Thoracic aorta (tissue), 2 donors: ENCODE measurements around the gene STAP2. TPM values are rescaled to one million over a fixed set of nuclear protein-coding genes. Genes with fewer than 3 reads are reported as not detected.

Experiments
- ATAC-seq: fragments of 150-250 bp; one replicate; pipeline ENCODE4 v1.8.0; 2017; ENCODE audit warnings: low read depth; ENCODE audit not compliant: insufficient number of reproducible peaks, low FRiP score
- DNase-seq: peaks from one replicate; pipeline ENCODE4 v3.0.0-alpha.2; 2020; ENCODE audit warnings: low spot score
- H3K27ac ChIP-seq, 2 donors: fragments of 200-600 bp; sonication (generic); 1 replicate in 1 of 2; 2 replicates in 1 of 2; pipeline ENCODE4 v1.5.1; 2016; ENCODE audit warnings: mild to moderate bottlenecking in 2 of 2, moderate library complexity in 2 of 2
- H3K27me3 ChIP-seq: fragments of 200-600 bp; sonication (generic); replicated peaks from 2 replicates; pipeline ENCODE4 v1.6.0; 2016; ENCODE audit warnings: mild to moderate bottlenecking; ENCODE audit not compliant: insufficient read depth
- H3K36me3 ChIP-seq: fragments of 200-600 bp; sonication (generic); one replicate; pipeline ENCODE4 v1.5.1; 2016
- H3K4me1 ChIP-seq, 2 donors: fragments of 200-600 bp; sonication (generic); 1 replicate in 1 of 2; 2 replicates in 1 of 2; pipeline versions ENCODE4 v1.5.1 to v1.6.0; 2016; ENCODE audit warnings: low read depth in 2 of 2, mild to moderate bottlenecking in 1 of 2; ENCODE audit not compliant: control insufficient read depth in 1 of 2
- H3K4me3 ChIP-seq: fragments of 200-600 bp; sonication (generic); 2 replicates; pipeline ENCODE4 v1.5.1; 2016; ENCODE audit warnings: mild to moderate bottlenecking
- H3K9me3 ChIP-seq: fragments of 200-600 bp; sonication (generic); 2 replicates; pipeline ENCODE4 v1.5.1; 2016
- total RNA-seq, 2 donors: library from RNA; depleted of rRNA; stranded (reverse); fragments of >200 nt; gene quantifications; one replicate each; pipeline versions ENCODE4 v1.1.0 to v1.2.3, GENCODE V29; 2016
- TF ChIP-seq, protein P1 (sequence below): fragments of 200-600 bp; sonication (generic); IDR thresholded peaks from one replicate; pipeline ENCODE4 v1.5.1; 2019; ENCODE audit warnings: antibody characterized with exemption

Gene STAP2
- total RNA-seq, 2 donors from 2014 or later = not detected

DNA sequence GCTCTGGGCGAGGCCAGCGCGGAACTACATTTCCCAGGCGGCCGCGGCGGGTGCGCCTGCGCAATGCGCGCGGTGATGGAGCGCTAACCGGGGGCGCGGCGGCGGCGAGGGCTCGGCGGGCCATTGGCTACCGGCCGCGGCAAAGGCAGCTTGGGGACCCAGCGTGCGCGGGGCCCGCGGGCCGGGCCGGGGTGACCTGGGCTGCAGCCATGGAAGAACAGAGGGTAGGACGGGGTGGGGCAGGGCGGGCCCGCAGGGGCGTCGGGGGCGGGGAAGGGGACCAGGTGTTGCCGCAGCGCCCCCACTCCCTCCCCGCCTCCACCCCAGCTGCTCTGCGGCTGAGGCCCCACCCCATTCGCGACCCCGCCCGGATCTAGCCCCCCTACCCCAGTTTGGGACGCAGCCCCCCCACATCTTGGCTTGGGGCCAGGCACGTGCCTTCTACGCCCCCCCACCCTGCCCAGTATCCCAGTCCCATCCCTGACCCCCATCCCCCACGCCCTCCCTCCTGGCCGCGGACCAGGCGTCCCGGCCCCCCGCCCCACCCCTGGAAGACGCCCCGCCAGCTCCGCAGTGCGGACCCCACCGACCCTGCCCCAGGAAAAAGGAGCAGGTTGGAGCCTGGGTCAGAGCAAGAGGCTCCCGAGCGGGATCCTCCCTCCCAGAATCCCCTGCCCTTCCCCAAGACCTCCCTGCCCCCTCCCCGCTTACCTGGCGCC, 33.9 kb downstream of the STAP2 start, which contains the start of gene FSD1:
Gene FSD1 (plus strand): TSS at position 61 of the 719 bp plus-strand sequence. CDS start 149 bp downstream, at position 210.
- Histone ChIP-seq H3K9me3 (no peaks in the 10 kb centered on the region), H3K36me3 (no peaks in the 10 kb centered on the region), H3K27me3 (peaks cover 4% of the 10 kb centered on the region), H3K27ac (no peak within 1 kb of the TSS), H3K4me1 (no peaks in the 10 kb centered on the region), H3K4me3 (peak within 1 kb of the TSS; percentile 50)
- TF ChIP-seq, protein P1, sequence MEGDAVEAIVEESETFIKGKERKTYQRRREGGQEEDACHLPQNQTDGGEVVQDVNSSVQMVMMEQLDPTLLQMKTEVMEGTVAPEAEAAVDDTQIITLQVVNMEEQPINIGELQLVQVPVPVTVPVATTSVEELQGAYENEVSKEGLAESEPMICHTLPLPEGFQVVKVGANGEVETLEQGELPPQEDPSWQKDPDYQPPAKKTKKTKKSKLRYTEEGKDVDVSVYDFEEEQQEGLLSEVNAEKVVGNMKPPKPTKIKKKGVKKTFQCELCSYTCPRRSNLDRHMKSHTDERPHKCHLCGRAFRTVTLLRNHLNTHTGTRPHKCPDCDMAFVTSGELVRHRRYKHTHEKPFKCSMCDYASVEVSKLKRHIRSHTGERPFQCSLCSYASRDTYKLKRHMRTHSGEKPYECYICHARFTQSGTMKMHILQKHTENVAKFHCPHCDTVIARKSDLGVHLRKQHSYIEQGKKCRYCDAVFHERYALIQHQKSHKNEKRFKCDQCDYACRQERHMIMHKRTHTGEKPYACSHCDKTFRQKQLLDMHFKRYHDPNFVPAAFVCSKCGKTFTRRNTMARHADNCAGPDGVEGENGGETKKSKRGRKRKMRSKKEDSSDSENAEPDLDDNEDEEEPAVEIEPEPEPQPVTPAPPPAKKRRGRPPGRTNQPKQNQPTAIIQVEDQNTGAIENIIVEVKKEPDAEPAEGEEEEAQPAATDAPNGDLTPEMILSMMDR = no peak
- ATAC-seq = no peak
- no peak for DNase-seq

DNA sequence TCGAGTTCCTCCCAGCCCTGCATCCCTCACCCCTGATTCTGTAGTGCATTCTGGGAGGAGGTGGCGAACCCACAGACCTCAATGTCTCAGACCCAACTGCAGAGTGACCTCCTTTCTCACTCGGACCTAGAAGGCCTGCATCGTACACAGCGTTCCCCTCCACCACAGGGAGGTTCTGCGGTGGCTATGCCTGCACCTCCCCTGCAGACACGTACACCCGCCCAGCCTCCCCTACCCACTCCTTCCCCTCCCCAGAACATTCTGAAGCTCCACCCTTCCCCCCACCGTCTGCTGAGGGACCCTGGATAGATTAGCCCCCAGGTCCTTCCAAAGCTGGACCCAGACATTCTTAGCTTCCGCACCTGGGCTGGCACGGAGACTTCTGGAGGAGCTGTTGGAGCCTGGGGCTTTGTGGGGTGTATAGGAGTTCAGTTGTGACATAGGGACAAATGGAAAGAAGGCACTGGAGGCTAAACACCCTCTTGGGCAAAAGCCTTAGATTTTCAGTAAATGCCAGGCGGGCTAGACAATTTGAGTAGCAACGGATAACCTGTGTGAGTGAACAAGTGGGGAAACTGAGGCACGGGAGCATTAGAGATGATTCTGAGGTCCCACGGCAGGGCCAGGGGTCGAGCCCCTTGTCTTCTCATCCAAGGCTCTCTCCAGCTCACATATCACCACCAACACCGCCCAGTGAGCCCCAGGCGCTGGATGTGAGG, 34.6 kb downstream of the STAP2 start:
- Histone ChIP-seq H3K27ac (no peak overlapping the region), H3K9me3 (no peaks in the 10 kb centered on the region), H3K4me3 (peak overlapping the region; percentile 50), H3K36me3 (no peaks in the 10 kb centered on the region), H3K4me1 (no peaks in the 10 kb centered on the region), H3K27me3 (peaks cover 4% of the 10 kb centered on the region)
- no peak for DNase-seq
- ATAC-seq = no peak
- TF ChIP-seq, protein P1 = no peak

DNA sequence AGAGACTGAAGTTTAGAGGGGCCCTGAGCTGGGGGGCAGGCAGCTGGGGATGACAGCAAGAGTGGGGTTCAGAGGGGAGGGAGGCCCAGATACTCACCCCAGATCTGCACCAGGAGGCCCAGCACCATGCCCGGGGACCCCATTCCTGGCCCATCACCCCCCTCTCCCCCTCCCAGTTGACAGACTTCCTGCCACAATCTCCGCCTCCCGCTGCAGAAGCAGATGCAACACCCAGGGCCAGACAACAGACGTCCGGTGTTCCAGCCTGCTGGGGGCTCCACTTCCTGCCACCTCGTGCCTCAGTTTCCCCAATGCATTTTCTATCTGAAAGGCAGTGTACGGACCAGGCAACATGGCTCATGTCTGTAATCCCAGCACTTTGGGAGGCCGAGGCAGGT, 36.4 kb downstream of the STAP2 start, which contains the start of gene TMIGD2:
Gene TMIGD2 (minus strand): TSS at position 147 of the 398 bp plus-strand sequence. CDS start 4 bp downstream, at position 143.
- TF ChIP-seq, protein P1 = no peak
- Histone ChIP-seq H3K4me1 (no peaks in the 10 kb centered on the region), H3K36me3 (no peaks in the 10 kb centered on the region), H3K9me3 (no peaks in the 10 kb centered on the region), H3K27ac (no peak within 1 kb of the TSS), H3K4me3 (no peak within 1 kb of the TSS), H3K27me3 (peaks cover 4% of the 10 kb centered on the region)
- DNase-seq = no peak
- ATAC-seq = no peak

DNA sequence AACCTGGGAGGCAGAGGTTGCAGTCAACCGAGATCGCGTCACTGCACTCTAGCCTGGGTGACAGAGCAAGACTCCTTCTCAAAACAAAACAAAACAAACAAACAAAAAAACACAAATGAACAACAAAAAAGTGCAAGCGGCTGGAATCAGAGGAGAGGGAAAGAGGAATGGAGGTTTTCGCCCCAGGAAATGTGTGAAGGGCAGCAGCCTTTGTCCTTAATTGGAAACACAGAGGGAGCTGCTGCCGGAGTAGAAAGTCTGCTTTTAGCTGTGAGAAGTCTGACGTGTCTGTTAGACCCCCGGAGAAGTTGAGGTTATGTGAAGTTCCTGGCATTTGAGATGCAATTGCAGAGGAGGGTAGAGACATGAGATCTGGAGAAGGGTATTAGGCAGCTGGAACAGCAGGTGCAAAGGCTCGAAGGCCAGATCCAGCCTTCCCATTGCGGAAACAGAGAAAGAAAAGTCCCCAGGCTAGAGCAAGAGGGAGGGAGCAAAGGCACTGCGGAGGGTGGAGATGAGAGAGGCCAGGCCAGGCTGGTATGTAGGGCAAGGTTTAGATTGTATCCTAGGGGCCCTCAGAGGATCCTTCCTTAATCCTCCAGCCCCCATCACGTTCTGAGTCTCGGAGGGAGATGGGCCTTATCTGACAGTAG, 36.9 kb downstream of the STAP2 start:
- Histone ChIP-seq H3K4me1 (no peaks in the 10 kb centered on the region), H3K36me3 (no peaks in the 10 kb centered on the region), H3K4me3 (no peak overlapping the region), H3K27ac (no peak overlapping the region), H3K27me3 (peaks cover 4% of the 10 kb centered on the region), H3K9me3 (no peaks in the 10 kb centered on the region)
- ATAC-seq = no peak
- DNase-seq = no peak
- TF ChIP-seq, protein P1 = no peak

DNA sequence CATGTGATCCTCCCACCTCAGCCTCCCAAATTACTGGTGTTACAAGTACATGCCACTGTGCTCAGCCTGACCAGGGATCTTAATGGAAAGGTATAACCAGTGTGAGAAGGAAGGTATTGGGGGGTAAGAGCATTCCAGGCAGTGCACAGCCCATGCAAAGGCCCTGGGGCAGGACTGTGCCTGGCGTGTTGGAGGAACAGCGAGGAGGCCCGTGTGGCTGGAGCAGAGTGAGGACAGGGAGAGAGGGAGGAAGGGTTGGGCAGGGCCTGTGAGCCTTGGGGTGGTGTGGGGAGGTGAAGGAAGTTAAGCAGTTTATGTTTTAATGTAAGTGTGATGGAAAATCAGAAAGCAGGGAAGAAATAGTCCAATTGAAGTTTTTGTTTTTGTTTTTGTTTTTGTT, 38.0 kb downstream of the STAP2 start:
- H3K27me3 ChIP-seq = peaks cover 4% of the 10 kb centered on the region
- H3K27ac ChIP-seq = no peak overlapping the region
- TF ChIP-seq, protein P1 = no peak

More for the DNA sequence above, 38.0 kb downstream of the STAP2 start:
- H3K36me3 ChIP-seq = no peaks in the 10 kb centered on the region
- no peaks in the 10 kb centered on the region for H3K9me3 ChIP-seq
- ATAC-seq (no peak), DNase-seq (no peak)
- no peak overlapping the region for H3K4me3 ChIP-seq
- no peaks in the 10 kb centered on the region for H3K4me1 ChIP-seq
